AG09309 (cell line): ENCODE measurements around the gene ERGIC1.

Experiments used
- DNase-seq: peaks from one replicate; pipeline ENCODE4 v3.0.0-alpha.2; 2010; ENCODE audit warnings: low read depth
- H3K4me3 ChIP-seq: 2 replicates; pipeline ENCODE4 v1.5.1; 2011; ENCODE audit warnings: mild to moderate bottlenecking, low read depth, low read length, moderate library complexity; ENCODE audit not compliant: control insufficient read depth
- TF ChIP-seq, protein P1 (sequence below): IDR thresholded peaks from 2 replicates; pipeline ENCODE4 v1.5.1; 2011; ENCODE audit warnings: mild to moderate bottlenecking, low read depth, low read length, inconsistent platforms; ENCODE audit not compliant: insufficient read depth, control insufficient read depth; ENCODE audit errors: missing control alignments

Gene ERGIC1

DNA sequence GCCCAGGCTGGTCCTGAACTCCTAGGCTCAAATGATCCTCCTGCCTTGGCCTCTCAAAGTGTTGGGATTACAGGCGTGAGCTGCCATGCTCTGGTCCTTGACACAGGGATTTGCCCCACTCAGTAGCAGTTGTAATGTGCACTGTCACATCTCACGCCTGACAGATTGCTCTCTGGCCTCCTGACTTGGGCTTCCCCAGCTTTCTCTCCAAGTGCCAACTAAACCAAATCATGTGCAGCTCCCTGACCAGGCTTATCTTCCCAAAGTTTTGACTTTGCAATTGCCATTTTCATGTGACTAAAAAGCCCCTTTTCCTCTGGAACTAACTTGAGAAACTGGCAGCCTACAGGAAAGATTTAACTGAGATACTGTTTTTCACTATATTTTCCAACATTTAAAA lies 135.9 kb downstream of the ERGIC1 start:
- H3K4me3 ChIP-seq = no peak overlapping the region
- TF ChIP-seq, protein P1, sequence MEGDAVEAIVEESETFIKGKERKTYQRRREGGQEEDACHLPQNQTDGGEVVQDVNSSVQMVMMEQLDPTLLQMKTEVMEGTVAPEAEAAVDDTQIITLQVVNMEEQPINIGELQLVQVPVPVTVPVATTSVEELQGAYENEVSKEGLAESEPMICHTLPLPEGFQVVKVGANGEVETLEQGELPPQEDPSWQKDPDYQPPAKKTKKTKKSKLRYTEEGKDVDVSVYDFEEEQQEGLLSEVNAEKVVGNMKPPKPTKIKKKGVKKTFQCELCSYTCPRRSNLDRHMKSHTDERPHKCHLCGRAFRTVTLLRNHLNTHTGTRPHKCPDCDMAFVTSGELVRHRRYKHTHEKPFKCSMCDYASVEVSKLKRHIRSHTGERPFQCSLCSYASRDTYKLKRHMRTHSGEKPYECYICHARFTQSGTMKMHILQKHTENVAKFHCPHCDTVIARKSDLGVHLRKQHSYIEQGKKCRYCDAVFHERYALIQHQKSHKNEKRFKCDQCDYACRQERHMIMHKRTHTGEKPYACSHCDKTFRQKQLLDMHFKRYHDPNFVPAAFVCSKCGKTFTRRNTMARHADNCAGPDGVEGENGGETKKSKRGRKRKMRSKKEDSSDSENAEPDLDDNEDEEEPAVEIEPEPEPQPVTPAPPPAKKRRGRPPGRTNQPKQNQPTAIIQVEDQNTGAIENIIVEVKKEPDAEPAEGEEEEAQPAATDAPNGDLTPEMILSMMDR = no peak

GRCh38 chr5:172971482-172971881 lies 137.4 kb downstream of the ERGIC1 start:
- no peak for DNase-seq
- TF ChIP-seq, protein P1 = no peak
- H3K4me3 ChIP-seq = no peak overlapping the region

More for the DNA sequence above, 135.9 kb downstream of the ERGIC1 start:
- DNase-seq = no peak

GRCh38 chr5:172972552-172972951 lies 138.5 kb downstream of the ERGIC1 start:
- DNase-seq = no peak
- H3K4me3 ChIP-seq = no peak overlapping the region
- TF ChIP-seq, protein P1 = no peak

DNA sequence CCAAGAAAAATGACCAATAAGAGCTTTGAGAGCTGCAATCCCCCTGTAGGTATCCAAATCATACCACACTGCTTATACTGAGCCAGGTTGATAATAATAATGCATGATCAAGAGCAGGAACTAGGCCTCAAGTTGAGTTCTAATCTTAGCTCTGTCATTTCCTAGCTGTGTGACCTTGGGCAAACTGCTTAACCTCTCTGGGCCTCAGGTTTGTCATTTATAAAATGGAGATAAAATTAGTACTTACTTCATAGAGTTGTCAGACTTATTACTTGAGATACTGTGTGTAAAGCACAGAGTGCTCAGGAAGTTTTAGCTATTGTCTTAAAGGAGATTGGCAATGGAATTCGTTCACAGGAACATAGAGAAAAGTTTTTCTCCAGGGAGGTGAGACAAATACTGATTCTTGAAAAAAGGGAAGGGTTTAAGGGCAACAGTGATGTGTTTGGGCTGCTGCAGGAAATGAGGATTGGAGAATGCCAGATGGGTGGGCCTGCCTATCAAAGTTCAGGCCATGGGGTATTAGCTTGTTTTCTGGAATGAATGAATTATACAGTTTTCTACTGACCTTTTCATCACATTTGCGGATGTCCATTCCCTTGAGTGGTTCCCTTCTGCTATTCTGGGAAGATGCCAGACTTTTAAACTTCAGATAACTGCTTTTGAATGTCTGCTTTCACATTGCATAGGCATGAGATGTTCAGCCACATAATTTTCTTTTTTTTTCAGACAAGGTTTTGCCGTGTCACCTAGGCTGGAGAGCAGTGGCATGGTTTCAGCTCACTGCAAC lies 139.3 kb downstream of the ERGIC1 start:
- TF ChIP-seq, protein P1 = no peak
- H3K4me3 ChIP-seq = no peak overlapping the region
- peak; percentile 42 for DNase-seq

DNA sequence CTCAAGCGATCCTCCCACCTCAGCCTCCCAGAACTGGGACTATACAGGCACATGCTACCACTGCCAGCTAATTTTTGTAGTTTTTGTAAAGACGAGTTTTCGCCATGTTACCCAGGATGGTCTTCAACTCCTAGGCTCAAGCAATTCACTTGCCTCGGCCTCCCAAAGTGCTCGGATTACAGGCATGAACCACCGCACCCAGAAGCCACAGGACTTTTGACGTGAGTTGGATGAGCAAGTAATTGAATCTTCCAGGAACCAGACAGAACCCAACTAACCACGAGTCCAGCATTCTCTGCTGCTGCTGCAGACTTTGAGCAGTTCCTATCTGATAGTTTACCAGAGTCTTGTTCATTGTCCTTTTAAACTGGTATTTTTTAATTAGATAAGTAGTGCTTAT lies 139.9 kb downstream of the ERGIC1 start:
- TF ChIP-seq, protein P1 = no peak
- DNase-seq = no peak
- H3K4me3 ChIP-seq = no peak overlapping the region

- H3K4me3 ChIP-seq = no peak overlapping the region
- TF ChIP-seq, protein P1 = no peak
- no peak for DNase-seq
Observed at GRCh38 chr5:172975289-172975688, 141.2 kb downstream of the ERGIC1 start.

GRCh38 chr5:172979778-172980177 lies 145.7 kb downstream of the ERGIC1 start:
- TF ChIP-seq, protein P1 = no peak
- no peak for DNase-seq
- H3K4me3 ChIP-seq = no peak overlapping the region
